HL-60 (cell line): ENCODE results near the gene SHLD2.

Experiments used
- GABPA ChIP-seq: IDR thresholded peaks from 2 replicates; pipeline ENCODE4 v1.6.1; 2012; ENCODE audit warnings: low read depth
- POLR2AphosphoS5 ChIP-seq: IDR thresholded peaks from 2 replicates; pipeline ENCODE4 v1.6.1; 2012; ENCODE audit warnings: low read depth
- TF ChIP-seq, protein P1 (sequence below): IDR thresholded peaks from one replicate; pipeline ENCODE4 v1.5.1; 2011; ENCODE audit warnings: low read length, control low read depth, inconsistent platforms; ENCODE audit not compliant: insufficient read depth
- TF ChIP-seq, protein P2 (sequence below): IDR thresholded peaks from 2 replicates; pipeline ENCODE4 v1.6.1; 2012; ENCODE audit warnings: low read depth; ENCODE audit not compliant: insufficient replicate concordance

DNA sequence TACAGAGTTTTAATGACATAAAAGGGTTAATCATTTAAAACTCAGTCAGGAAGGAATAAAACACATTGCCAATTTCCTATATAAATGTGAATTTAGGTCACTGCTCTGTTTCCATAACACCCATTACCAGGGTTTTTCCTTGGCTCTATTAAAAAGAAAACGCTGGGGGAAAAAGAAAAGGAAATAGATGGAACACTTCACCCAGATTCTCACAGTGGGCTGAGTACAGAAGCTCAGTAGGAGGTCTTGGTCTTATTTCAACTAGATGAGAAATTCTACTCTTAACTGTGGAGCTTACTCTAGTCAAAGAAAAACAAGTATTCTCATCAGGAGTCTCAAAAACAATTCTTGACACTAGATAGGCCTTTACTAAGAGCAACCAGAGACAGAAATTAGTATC lies 36.8 kb upstream of the SHLD2 start:
- TF ChIP-seq POLR2AphosphoS5 (no peak), GABPA (no peak)
- TF ChIP-seq, protein P1, sequence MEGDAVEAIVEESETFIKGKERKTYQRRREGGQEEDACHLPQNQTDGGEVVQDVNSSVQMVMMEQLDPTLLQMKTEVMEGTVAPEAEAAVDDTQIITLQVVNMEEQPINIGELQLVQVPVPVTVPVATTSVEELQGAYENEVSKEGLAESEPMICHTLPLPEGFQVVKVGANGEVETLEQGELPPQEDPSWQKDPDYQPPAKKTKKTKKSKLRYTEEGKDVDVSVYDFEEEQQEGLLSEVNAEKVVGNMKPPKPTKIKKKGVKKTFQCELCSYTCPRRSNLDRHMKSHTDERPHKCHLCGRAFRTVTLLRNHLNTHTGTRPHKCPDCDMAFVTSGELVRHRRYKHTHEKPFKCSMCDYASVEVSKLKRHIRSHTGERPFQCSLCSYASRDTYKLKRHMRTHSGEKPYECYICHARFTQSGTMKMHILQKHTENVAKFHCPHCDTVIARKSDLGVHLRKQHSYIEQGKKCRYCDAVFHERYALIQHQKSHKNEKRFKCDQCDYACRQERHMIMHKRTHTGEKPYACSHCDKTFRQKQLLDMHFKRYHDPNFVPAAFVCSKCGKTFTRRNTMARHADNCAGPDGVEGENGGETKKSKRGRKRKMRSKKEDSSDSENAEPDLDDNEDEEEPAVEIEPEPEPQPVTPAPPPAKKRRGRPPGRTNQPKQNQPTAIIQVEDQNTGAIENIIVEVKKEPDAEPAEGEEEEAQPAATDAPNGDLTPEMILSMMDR: no peak
- TF ChIP-seq, protein P2, sequence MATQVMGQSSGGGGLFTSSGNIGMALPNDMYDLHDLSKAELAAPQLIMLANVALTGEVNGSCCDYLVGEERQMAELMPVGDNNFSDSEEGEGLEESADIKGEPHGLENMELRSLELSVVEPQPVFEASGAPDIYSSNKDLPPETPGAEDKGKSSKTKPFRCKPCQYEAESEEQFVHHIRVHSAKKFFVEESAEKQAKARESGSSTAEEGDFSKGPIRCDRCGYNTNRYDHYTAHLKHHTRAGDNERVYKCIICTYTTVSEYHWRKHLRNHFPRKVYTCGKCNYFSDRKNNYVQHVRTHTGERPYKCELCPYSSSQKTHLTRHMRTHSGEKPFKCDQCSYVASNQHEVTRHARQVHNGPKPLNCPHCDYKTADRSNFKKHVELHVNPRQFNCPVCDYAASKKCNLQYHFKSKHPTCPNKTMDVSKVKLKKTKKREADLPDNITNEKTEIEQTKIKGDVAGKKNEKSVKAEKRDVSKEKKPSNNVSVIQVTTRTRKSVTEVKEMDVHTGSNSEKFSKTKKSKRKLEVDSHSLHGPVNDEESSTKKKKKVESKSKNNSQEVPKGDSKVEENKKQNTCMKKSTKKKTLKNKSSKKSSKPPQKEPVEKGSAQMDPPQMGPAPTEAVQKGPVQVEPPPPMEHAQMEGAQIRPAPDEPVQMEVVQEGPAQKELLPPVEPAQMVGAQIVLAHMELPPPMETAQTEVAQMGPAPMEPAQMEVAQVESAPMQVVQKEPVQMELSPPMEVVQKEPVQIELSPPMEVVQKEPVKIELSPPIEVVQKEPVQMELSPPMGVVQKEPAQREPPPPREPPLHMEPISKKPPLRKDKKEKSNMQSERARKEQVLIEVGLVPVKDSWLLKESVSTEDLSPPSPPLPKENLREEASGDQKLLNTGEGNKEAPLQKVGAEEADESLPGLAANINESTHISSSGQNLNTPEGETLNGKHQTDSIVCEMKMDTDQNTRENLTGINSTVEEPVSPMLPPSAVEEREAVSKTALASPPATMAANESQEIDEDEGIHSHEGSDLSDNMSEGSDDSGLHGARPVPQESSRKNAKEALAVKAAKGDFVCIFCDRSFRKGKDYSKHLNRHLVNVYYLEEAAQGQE: no peak
